HG03469 (cell line): ENCODE results near the gene MED1.

Source experiments
- ATAC-seq: cut with Tn5 transposase; IDR thresholded peaks from one replicate; pipeline ENCODE4 v1.9.1; 2021; ENCODE audit warnings: mild to moderate bottlenecking, moderate library complexity, moderate number of reproducible peaks; ENCODE audit not compliant: unreplicated experiment

MED1 gene

GRCh38 chr17:39364236-39365025, 86.6 kb downstream of the MED1 start:
- no peak for ATAC-seq

GRCh38 chr17:39361064-39361463, 90.0 kb downstream of the MED1 start:
- no peak for ATAC-seq

DNA sequence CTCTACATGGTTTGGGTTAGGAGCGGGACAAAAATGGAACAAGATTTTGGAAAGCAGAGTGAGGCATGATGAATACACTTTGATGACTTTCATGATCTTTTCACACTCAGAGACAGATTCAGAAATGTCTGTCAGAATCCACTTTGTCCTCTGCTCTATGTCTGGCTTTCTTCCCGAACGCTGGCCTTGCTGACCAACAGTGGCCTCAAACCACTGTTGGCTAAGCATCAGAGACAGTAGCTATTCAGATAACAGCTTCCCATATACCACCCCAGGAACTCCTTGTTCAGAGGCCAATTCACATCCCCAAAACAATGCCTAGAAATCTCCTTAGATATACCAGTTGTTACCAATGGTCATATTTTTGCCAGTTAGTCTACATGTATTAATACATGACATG, 90.5 kb downstream of the MED1 start:
- no peak for ATAC-seq

GRCh38 chr17:39359994-39360393, 91.1 kb downstream of the MED1 start:
- ATAC-seq: no peak

DNA sequence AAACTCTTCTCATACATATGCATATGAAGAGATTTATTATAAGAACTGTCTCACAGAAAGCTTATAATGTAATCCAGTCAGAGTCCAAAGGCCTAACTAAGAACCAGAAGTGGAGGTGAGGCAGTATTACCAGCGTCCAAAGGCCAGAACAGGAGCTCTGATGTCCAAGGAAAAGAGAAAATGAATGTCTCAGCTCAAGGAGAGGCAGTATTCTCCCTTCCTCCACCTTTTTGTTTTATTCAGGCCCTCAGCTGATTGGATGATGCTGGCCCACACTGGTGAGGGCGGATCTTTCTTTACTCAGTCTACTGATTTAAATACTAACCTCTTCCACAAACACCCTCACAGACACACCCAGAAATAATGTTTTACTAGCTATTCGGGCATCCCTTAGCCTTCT, 93.1 kb downstream of the MED1 start:
- no peak for ATAC-seq

DNA sequence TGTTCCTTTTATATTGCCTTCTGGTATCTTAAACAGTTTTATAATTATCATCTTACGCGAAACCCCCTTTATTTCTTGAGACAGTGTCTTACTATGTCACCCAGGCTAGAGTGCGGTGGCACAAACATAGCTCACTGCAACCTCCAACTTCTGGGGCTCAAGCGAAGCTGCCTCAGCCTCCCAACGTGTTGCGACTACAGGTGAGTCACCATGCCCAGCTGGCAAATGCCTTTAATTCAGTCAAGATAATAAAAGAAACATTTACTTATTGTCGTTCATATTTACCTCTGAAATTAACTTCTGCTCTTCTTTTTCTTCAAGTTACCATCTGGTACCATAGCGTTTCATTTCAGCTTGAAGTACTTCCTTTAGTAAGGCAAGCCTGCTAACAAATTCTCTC, 93.6 kb downstream of the MED1 start:
- ATAC-seq: no peak
